Osteocyte (in vitro differentiated cells): Measurements from ENCODE around the gene PRLR. TPM values are rescaled to one million over a fixed set of nuclear protein-coding genes. Genes with fewer than 3 reads are reported as not detected.

ENCODE experiments used
- DNase-seq: peaks from one replicate; pipeline ENCODE4 v3.0.0; 2021; ENCODE audit warnings: mixed read lengths; ENCODE audit not compliant: unreplicated experiment; ENCODE audit errors: extremely low spot score
- H3K27ac Mint-ChIP-seq: one replicate; pipeline ENCODE4 v1.8.0; 2021; ENCODE audit warnings: mild to moderate bottlenecking, mixed read lengths; ENCODE audit not compliant: unreplicated experiment
- H3K27me3 Mint-ChIP-seq: one replicate; pipeline ENCODE4 v1.8.0; 2021; ENCODE audit warnings: mixed read lengths; ENCODE audit not compliant: unreplicated experiment
- H3K36me3 Mint-ChIP-seq: one replicate; pipeline ENCODE4 v1.8.0; 2021; ENCODE audit warnings: mixed read lengths; ENCODE audit not compliant: unreplicated experiment
- H3K4me1 Mint-ChIP-seq: one replicate; pipeline ENCODE4 v1.8.0; 2021; ENCODE audit warnings: mixed read lengths; ENCODE audit not compliant: unreplicated experiment
- H3K4me3 Mint-ChIP-seq: one replicate; pipeline ENCODE4 v1.8.0; 2021; ENCODE audit warnings: mild to moderate bottlenecking, moderate library complexity, mixed read lengths; ENCODE audit not compliant: unreplicated experiment
- H3K9me3 Mint-ChIP-seq: one replicate; pipeline ENCODE4 v1.8.0; 2021; ENCODE audit warnings: mixed read lengths; ENCODE audit not compliant: unreplicated experiment
- CTCF ChIP-seq: fragments of 200-600 bp; sonication (generic); IDR thresholded peaks from 2 replicates; pipeline ENCODE4 v1.5.0; 2021; ENCODE audit warnings: antibody characterized with exemption, mild to moderate bottlenecking, moderate library complexity
- total RNA-seq: library from RNA; stranded (reverse); gene quantifications from 2 replicates; pipeline ENCODE4 v1.2.1, GENCODE V29; 2021

Gene PRLR
- total RNA-seq, 1 donor from 2014 or later, result 0.30 TPM

- H3K9me3 Mint-ChIP-seq, result no peaks in the 10 kb centered on the region
- H3K4me3 Mint-ChIP-seq, result no peak overlapping the region
- TF ChIP-seq CTCF, result no peak
- H3K36me3 Mint-ChIP-seq, result no peaks in the 10 kb centered on the region
- no peak for DNase-seq
- H3K27ac Mint-ChIP-seq, result no peak overlapping the region
- H3K27me3 Mint-ChIP-seq, result peaks cover 5% of the 10 kb centered on the region
- H3K4me1 Mint-ChIP-seq, result no peaks in the 10 kb centered on the region
Measured at GRCh38 chr5:35149041-35149440, 81.2 kb downstream of the PRLR start.

GRCh38 chr5:35146406-35146805 lies 83.9 kb downstream of the PRLR start:
- H3K27ac Mint-ChIP-seq, result no peak overlapping the region
- peaks cover 5% of the 10 kb centered on the region for H3K27me3 Mint-ChIP-seq
- no peaks in the 10 kb centered on the region for H3K36me3 Mint-ChIP-seq
- no peak for DNase-seq
- no peaks in the 10 kb centered on the region for H3K4me1 Mint-ChIP-seq
- no peak overlapping the region for H3K4me3 Mint-ChIP-seq
- H3K9me3 Mint-ChIP-seq, result no peaks in the 10 kb centered on the region
- TF ChIP-seq CTCF, result no peak

GRCh38 chr5:35145691-35146317 lies 84.5 kb downstream of the PRLR start:
- no peak for TF ChIP-seq CTCF
- Mint-ChIP-seq H3K36me3 (no peaks in the 10 kb centered on the region), H3K4me3 (no peak overlapping the region), H3K9me3 (no peaks in the 10 kb centered on the region), H3K4me1 (no peaks in the 10 kb centered on the region), H3K27ac (no peak overlapping the region), H3K27me3 (peaks cover 5% of the 10 kb centered on the region)
- no peak for DNase-seq

GRCh38 chr5:35145012-35145411 lies 85.3 kb downstream of the PRLR start:
- Mint-ChIP-seq H3K4me1 (no peaks in the 10 kb centered on the region), H3K36me3 (no peaks in the 10 kb centered on the region), H3K27ac (no peak overlapping the region), H3K27me3 (peaks cover 5% of the 10 kb centered on the region), H3K9me3 (no peaks in the 10 kb centered on the region), H3K4me3 (no peak overlapping the region)
- DNase-seq, result no peak
- no peak for TF ChIP-seq CTCF

GRCh38 chr5:35143841-35144240 lies 86.4 kb downstream of the PRLR start:
- DNase-seq, result no peak
- Mint-ChIP-seq H3K4me3 (no peak overlapping the region), H3K9me3 (no peaks in the 10 kb centered on the region), H3K27me3 (peaks cover 5% of the 10 kb centered on the region), H3K36me3 (no peaks in the 10 kb centered on the region), H3K27ac (no peak overlapping the region), H3K4me1 (no peaks in the 10 kb centered on the region)
- TF ChIP-seq CTCF, result no peak
